H9 (cell line): ENCODE results near the gene KRTAP9-3. TPM values are rescaled to one million over a fixed set of nuclear protein-coding genes. Genes with fewer than 3 reads are reported as not detected.

Experiments used
- DNase-seq: peaks from one replicate; pipeline ENCODE4 v3.0.0-alpha.2; 2017
- H2AFZ ChIP-seq: one replicate; pipeline ENCODE4 v1.6.1; 2013; ENCODE audit warnings: mild to moderate bottlenecking, low read length, control low read depth, moderate library complexity
- H2AK5ac ChIP-seq: 2 replicates; pipeline ENCODE4 v1.6.1; 2013; ENCODE audit warnings: low read length, control low read depth, mixed read lengths; ENCODE audit not compliant: insufficient read length
- H2BK120ac ChIP-seq: one replicate; pipeline ENCODE4 v1.6.1; 2013; ENCODE audit warnings: low read depth, mild to moderate bottlenecking, low read length, control low read depth, inconsistent platforms; ENCODE audit not compliant: poor library complexity, severe bottlenecking
- H2BK12ac ChIP-seq: 2 replicates; pipeline ENCODE4 v1.6.1; 2013; ENCODE audit warnings: low read length, control low read depth, mixed read lengths, low read depth; ENCODE audit not compliant: insufficient read length
- H2BK15ac ChIP-seq: 2 replicates; pipeline ENCODE4 v1.6.1; 2013; ENCODE audit warnings: low read depth, low read length, control low read depth
- H2BK20ac ChIP-seq: one replicate; pipeline ENCODE4 v1.6.1; 2013; ENCODE audit warnings: low read depth, mild to moderate bottlenecking, low read length, control low read depth, inconsistent platforms; ENCODE audit not compliant: poor library complexity, severe bottlenecking
- H2BK5ac ChIP-seq: 2 replicates; pipeline ENCODE4 v1.6.1; 2013; ENCODE audit warnings: low read length, control low read depth, mixed read lengths; ENCODE audit not compliant: insufficient read length
- H3K14ac ChIP-seq: 2 replicates; pipeline ENCODE4 v1.6.1; 2013; ENCODE audit warnings: low read length, control low read depth; ENCODE audit not compliant: insufficient read depth
- H3K18ac ChIP-seq: 2 replicates; pipeline ENCODE4 v1.6.1; 2013; ENCODE audit warnings: low read depth, mild to moderate bottlenecking, mixed read lengths, low read length, control low read depth; ENCODE audit not compliant: insufficient read length
- H3K23ac ChIP-seq: 2 replicates; pipeline ENCODE4 v1.6.1; 2013; ENCODE audit warnings: low read length, control low read depth, mixed read lengths, low read depth; ENCODE audit not compliant: insufficient read length
- H3K23me2 ChIP-seq: 2 replicates; pipeline ENCODE4 v1.6.1; 2013; ENCODE audit warnings: low read depth, mild to moderate bottlenecking, mixed read lengths, low read length, control low read depth; ENCODE audit not compliant: insufficient read length, poor library complexity, severe bottlenecking
- H3K27ac ChIP-seq: 2 replicates; pipeline ENCODE4 v1.5.1; 2013; ENCODE audit warnings: low read length, control low read depth, mixed read lengths, low read depth; ENCODE audit not compliant: insufficient read length
- H3K27me3 ChIP-seq: 2 replicates; pipeline ENCODE4 v1.6.1; 2013; ENCODE audit warnings: low read length, control low read depth, inconsistent platforms; ENCODE audit not compliant: insufficient read depth
- H3K4ac ChIP-seq: 2 replicates; pipeline ENCODE4 v1.6.1; 2013; ENCODE audit warnings: low read depth, mild to moderate bottlenecking, control low read depth, inconsistent platforms, low read length, moderate library complexity
- H3K4me1 ChIP-seq: 2 replicates; pipeline ENCODE4 v1.6.1; 2013; ENCODE audit warnings: low read length, control low read depth, inconsistent platforms; ENCODE audit not compliant: insufficient read depth
- H3K4me2 ChIP-seq: 2 replicates; pipeline ENCODE4 v1.6.1; 2013; ENCODE audit warnings: low read length, control low read depth, mixed read lengths; ENCODE audit not compliant: insufficient read length, insufficient read depth
- H3K56ac ChIP-seq: 2 replicates; pipeline ENCODE4 v1.6.1; 2013; ENCODE audit warnings: low read depth, mild to moderate bottlenecking, mixed read lengths, low read length, control low read depth; ENCODE audit not compliant: insufficient read length
- H3K79me1 ChIP-seq: 2 replicates; pipeline ENCODE4 v1.6.1; 2013; ENCODE audit warnings: low read depth, mild to moderate bottlenecking, moderate library complexity, low read length, control low read depth, inconsistent platforms; ENCODE audit not compliant: insufficient read depth, poor library complexity, severe bottlenecking
- H3K79me2 ChIP-seq: 2 replicates; pipeline ENCODE4 v1.6.1; 2013; ENCODE audit warnings: low read length, control low read depth, inconsistent platforms; ENCODE audit not compliant: insufficient read depth
- H3K9ac ChIP-seq: 2 replicates; pipeline ENCODE4 v1.6.1; 2013; ENCODE audit warnings: low read length, control low read depth, mixed read lengths; ENCODE audit not compliant: insufficient read length; ENCODE audit errors: extremely low read depth
- H3K9me3 ChIP-seq: one replicate; pipeline ENCODE4 v1.6.1; 2013; ENCODE audit warnings: low read depth, low read length, inconsistent platforms; ENCODE audit not compliant: control insufficient read depth
- H3T11ph ChIP-seq: one replicate; pipeline ENCODE4 v1.6.1; 2013; ENCODE audit warnings: mild to moderate bottlenecking, low read length, control low read depth, inconsistent platforms
- H4K20me1 ChIP-seq: one replicate; pipeline ENCODE4 v1.6.1; 2013; ENCODE audit not compliant: control insufficient read depth, insufficient read length, insufficient read depth
- H4K5ac ChIP-seq: 2 replicates; pipeline ENCODE4 v1.6.1; 2013; ENCODE audit warnings: low read depth, mild to moderate bottlenecking, mixed read lengths, low read length, control low read depth; ENCODE audit not compliant: insufficient read length
- H4K8ac ChIP-seq: replicated peaks from 2 replicates; pipeline ENCODE4 v1.6.1; 2013; ENCODE audit warnings: low read length, control low read depth, mixed read lengths, low read depth; ENCODE audit not compliant: insufficient read length
- H4K91ac ChIP-seq: 2 replicates; pipeline ENCODE4 v1.6.1; 2013; ENCODE audit warnings: low read depth, mild to moderate bottlenecking, moderate library complexity, mixed read lengths, low read length, control low read depth; ENCODE audit not compliant: insufficient read length
- H3K27ac Mint-ChIP-seq, 3 experiments: 2 replicates in 2 of 3; 3 replicates in 1 of 3; pipeline ENCODE4 v1.8.0; 2020 to 2021; ENCODE audit warnings: mixed read lengths in 3 of 3, mild to moderate bottlenecking in 1 of 3, moderate library complexity in 1 of 3
- H3K27me3 Mint-ChIP-seq: 2 replicates; pipeline ENCODE4 v1.8.0; 2021; ENCODE audit warnings: low read depth, mild to moderate bottlenecking, moderate library complexity, mixed read lengths
- H3K36me3 Mint-ChIP-seq, 3 experiments: 2 replicates in 2 of 3; 3 replicates in 1 of 3; pipeline ENCODE4 v1.8.0; 2020 to 2021; ENCODE audit warnings: low read depth in 3 of 3, mixed read lengths in 3 of 3; ENCODE audit not compliant: insufficient read depth in 1 of 3
- H3K4me1 Mint-ChIP-seq, 2 experiments: 2 replicates each; pipeline ENCODE4 v1.8.0; 2020; ENCODE audit warnings: mixed read lengths in 2 of 2
- H3K4me3 Mint-ChIP-seq, 2 experiments: 2 replicates in 1 of 2; 3 replicates in 1 of 2; pipeline ENCODE4 v1.8.0; 2020 to 2021; ENCODE audit warnings: mild to moderate bottlenecking in 2 of 2, mixed read lengths in 2 of 2, moderate library complexity in 1 of 2
- H3K9me3 Mint-ChIP-seq, 2 experiments: 2 replicates in 1 of 2; 3 replicates in 1 of 2; pipeline ENCODE4 v1.8.0; 2020; ENCODE audit warnings: mild to moderate bottlenecking in 2 of 2, mixed read lengths in 2 of 2, moderate library complexity in 1 of 2
- CTCF ChIP-seq: fragments of 200-600 bp; sonication (generic); conservative IDR thresholded peaks from 3 replicates; pipeline ENCODE4 v1.8.0; 2021; ENCODE audit warnings: antibody characterized with exemption, mild to moderate bottlenecking
- WGBS: extraction: QIAGEN DNeasy Blood & Tissue Kit; methylation state at CpG from one replicate; pipeline ENCODE4 v1.1.7; 2013; ENCODE audit warnings: missing lambda C conversion rate, low lambda C conversion rate, mixed read lengths; ENCODE audit not compliant: insufficient read length; ENCODE audit errors: extremely low coverage; 5-methylcytosine and 5-hydroxymethylcytosine counted together
- total RNA-seq: library from RNA; stranded (reverse); gene quantifications from 2 replicates; pipeline ENCODE4 v1.2.1, GENCODE V29; 2021

KRTAP9-3 gene
- total RNA-seq, 1 experiment from 2014 or later, result not detected

- no peaks in the 10 kb centered on the region for H3K23me2 ChIP-seq
- no peak overlapping the region for H2BK120ac ChIP-seq
- no peak overlapping the region for H3K27ac ChIP-seq
- no peaks in the 10 kb centered on the region for H3K4me1 ChIP-seq
- H2AK5ac ChIP-seq, result no peak overlapping the region
- no peak overlapping the region for H3K14ac ChIP-seq
- H3T11ph ChIP-seq, result no peak overlapping the region
- Mint-ChIP-seq H3K27ac (no peak overlapping the region), H3K36me3 (no peaks in the 10 kb centered on the region), H3K9me3 (no peaks in the 10 kb centered on the region), H3K4me3 (no peak overlapping the region), H3K4me1 (no peaks in the 10 kb centered on the region; a peak in 1 of 4 replicates), H3K27me3 (peaks cover 8% of the 10 kb centered on the region)
- no peaks in the 10 kb centered on the region for H4K20me1 ChIP-seq
- no peak overlapping the region for H3K23ac ChIP-seq
- no peak overlapping the region for H2BK12ac ChIP-seq
- no peak overlapping the region for H4K5ac ChIP-seq
- no peaks in the 10 kb centered on the region for H3K9me3 ChIP-seq
- no peaks in the 10 kb centered on the region for H3K27me3 ChIP-seq
- H3K79me2 ChIP-seq, result no peaks in the 10 kb centered on the region
- no peak overlapping the region for H4K8ac ChIP-seq
- no peak overlapping the region for H2BK20ac ChIP-seq
- no peak overlapping the region for H2BK15ac ChIP-seq
- no peak overlapping the region for H3K4ac ChIP-seq
- no peak overlapping the region for H3K56ac ChIP-seq
- no peak overlapping the region for H3K4me2 ChIP-seq
- H2BK5ac ChIP-seq, result no peak overlapping the region
- no peak for DNase-seq
- no peak overlapping the region for H3K9ac ChIP-seq
- no peaks in the 10 kb centered on the region for H3K79me1 ChIP-seq
- H2AFZ ChIP-seq, result no peak overlapping the region
- no peak for TF ChIP-seq CTCF
- no CpG with 5 or more reads among the region's 2 CpGs for WGBS
- H4K91ac ChIP-seq, result no peak overlapping the region
- H3K18ac ChIP-seq, result no peak overlapping the region
Measured at GRCh38 chr17:41263212-41263611, 31.0 kb downstream of the KRTAP9-3 start.
